Upper lobe of left lung (tissue), 4 donors: Measurements from ENCODE around the gene PTPRF.

Experiments used
- EP300 ChIP-seq, 4 donors: sonication (generic); formaldehyde crosslinking; IDR thresholded peaks; one replicate each; pipeline ENCODE4 v1.5.1; 2017; ENCODE audit warnings: antibody characterized with exemption in 4 of 4, control low read depth in 2 of 4
- POLR2A ChIP-seq, 4 donors: fragments of 450-650 bp; IDR thresholded peaks; one replicate each; pipeline ENCODE4 v1.5.1; 2016 to 2017; ENCODE audit warnings: antibody characterized with exemption in 4 of 4, mild to moderate bottlenecking in 2 of 4
- POLR2AphosphoS5 ChIP-seq, 2 donors: sonication (generic); formaldehyde crosslinking; IDR thresholded peaks; one replicate each; pipeline ENCODE4 v1.5.1; 2017; ENCODE audit warnings: antibody characterized with exemption in 2 of 2
- TF ChIP-seq, protein P1 (sequence below), 6 experiments: fragments of 450-650 bp in 4 of 6; fragments of 200-600 bp in 2 of 6; sonication (generic) in 2 of 6; IDR thresholded peaks; one replicate each; pipeline ENCODE4 v1.5.1; 2016 to 2019; ENCODE audit warnings: antibody characterized with exemption in 6 of 6

DNA sequence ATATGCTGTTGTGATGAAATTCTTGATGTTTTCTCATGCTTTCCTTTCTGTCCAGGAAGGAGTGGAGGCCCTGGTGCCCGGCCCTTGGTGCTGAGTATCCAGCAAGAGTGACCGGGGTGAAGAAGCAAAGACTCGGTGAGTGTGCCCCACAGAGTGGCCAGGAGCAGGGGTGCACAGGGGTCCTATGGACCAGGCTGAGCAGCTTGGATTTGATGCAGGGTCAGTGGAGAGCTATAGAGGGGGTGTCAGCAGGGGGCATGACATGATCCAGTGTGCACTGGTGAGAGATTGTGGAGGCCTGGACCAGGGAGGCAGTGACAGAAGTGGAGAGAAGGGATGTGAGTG is 7.4 kb downstream of the PTPRF start:
- TF ChIP-seq, protein P1, sequence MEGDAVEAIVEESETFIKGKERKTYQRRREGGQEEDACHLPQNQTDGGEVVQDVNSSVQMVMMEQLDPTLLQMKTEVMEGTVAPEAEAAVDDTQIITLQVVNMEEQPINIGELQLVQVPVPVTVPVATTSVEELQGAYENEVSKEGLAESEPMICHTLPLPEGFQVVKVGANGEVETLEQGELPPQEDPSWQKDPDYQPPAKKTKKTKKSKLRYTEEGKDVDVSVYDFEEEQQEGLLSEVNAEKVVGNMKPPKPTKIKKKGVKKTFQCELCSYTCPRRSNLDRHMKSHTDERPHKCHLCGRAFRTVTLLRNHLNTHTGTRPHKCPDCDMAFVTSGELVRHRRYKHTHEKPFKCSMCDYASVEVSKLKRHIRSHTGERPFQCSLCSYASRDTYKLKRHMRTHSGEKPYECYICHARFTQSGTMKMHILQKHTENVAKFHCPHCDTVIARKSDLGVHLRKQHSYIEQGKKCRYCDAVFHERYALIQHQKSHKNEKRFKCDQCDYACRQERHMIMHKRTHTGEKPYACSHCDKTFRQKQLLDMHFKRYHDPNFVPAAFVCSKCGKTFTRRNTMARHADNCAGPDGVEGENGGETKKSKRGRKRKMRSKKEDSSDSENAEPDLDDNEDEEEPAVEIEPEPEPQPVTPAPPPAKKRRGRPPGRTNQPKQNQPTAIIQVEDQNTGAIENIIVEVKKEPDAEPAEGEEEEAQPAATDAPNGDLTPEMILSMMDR (IDR thresholded peaks at IDR 0.05): no peak
- no peak for TF ChIP-seq POLR2A (IDR thresholded peaks at IDR 0.05)
- TF ChIP-seq EP300 (IDR thresholded peaks at IDR 0.05): no peak
- no peak for TF ChIP-seq POLR2AphosphoS5 (IDR thresholded peaks at IDR 0.05)
